Measurements from ENCODE around the gene PFAS.
"Not testable (repeated sequence)": the region's sequence is repeated elsewhere in the genome, so short reads cannot be mapped to it uniquely, and the experiment has no call there.

Gene PFAS
- 29.1 to 87.2 (median 38.4) reads per million in 4 experiments for total RNA-seq

GRCh38 chr17:8248751-8249607 lies at the start of gene PFAS:
TSS of gene PFAS (plus strand) at chr17:8249289. CDS start at chr17:8253938, 4,649 bp downstream.
- peak; percentile 93 for DNase-seq

GRCh38 chr17:8204761-8205555 lies 44.1 kb upstream of the PFAS start:
- no peak for DNase-seq

- DNase-seq = no peak
These were observed 42.6 kb upstream of the PFAS start for GRCh38 chr17:8206536-8206935.

GRCh38 chr17:8209907-8210760 lies 39.0 kb upstream of the PFAS start, which contains the start of gene AURKB:
TSS of gene AURKB (minus strand) at chr17:8210575. CDS start at chr17:8210224, 351 bp downstream.
- DNase-seq = peak; percentile 91

GRCh38 chr17:8210761-8211458 lies 38.2 kb upstream of the PFAS start:
- no peak for DNase-seq

GRCh38 chr17:8212312-8213180 lies 36.5 kb upstream of the PFAS start:
- DNase-seq = no peak

- not testable (repeated sequence) for DNase-seq
These were observed 35.1 kb upstream of the PFAS start for GRCh38 chr17:8214000-8214399.

GRCh38 chr17:8220783-8221662 lies 28.1 kb upstream of the PFAS start:
- peak; percentile 81 for DNase-seq

- peak; percentile 86 for DNase-seq
These were observed 27.3 kb upstream of the PFAS start for GRCh38 chr17:8221663-8222379.

GRCh38 chr17:8222380-8222629 lies 26.8 kb upstream of the PFAS start:
- DNase-seq = no peak

GRCh38 chr17:8222630-8223355 lies 26.3 kb upstream of the PFAS start:
- DNase-seq = peak; percentile 91

GRCh38 chr17:8223356-8224126 lies 25.5 kb upstream of the PFAS start:
- DNase-seq = peak; percentile 34

- DNase-seq = no peak
These were observed 23.9 kb upstream of the PFAS start for GRCh38 chr17:8224891-8225812.

- DNase-seq = peak; percentile 35
These were observed 23.1 kb upstream of the PFAS start for GRCh38 chr17:8225813-8226535.

- no peak for DNase-seq
These were observed 22.4 kb upstream of the PFAS start for GRCh38 chr17:8226536-8227237.

- DNase-seq = no peak
These were observed 21.9 kb upstream of the PFAS start for GRCh38 chr17:8227238-8227581.
